ENCODE results near the gene CALML6.

The CALML6 gene

DNA sequence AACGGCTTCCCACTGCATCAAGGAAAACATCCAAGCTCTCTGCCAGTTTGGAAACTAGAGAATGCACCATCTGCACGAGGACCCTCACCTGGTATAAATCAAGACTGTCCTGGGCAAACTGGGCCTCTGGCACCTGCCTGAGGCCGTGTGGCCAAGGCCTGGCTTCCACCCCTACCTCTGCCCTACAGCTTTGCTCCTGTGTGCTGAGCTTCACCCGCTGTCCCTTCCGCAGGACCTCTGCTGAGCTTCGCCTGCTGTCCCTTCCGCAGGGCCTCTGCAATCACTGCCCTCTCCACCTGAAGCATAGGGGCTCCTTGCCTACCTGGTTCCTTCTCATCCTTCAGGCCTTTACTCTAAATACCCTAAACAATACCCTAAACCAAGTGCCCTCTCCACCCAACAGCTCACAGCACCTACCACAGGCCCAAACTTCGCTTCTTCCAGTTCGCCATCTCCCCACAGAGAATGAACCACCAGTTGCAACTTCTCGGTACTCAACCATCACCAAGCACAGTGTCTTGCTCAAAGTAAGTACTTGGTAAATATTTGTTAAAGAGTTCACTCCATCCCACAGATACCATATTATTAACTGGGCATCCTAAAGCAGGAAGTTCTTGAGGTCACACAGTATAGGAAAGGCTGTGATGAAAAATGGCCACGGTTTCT is 42.6 kb upstream of the CALML6 start:
- H3F3A ChIP-seq (ENCODE audit: low read depth): no peaks in the 10 kb centered on the region; the same call in 1 of the 2 replicates
- H3K36me3 ChIP-seq (ENCODE audit: insufficient read depth, low read length): peaks cover 48% of the 10 kb centered on the region; the same call in 1 of the 2 replicates
- H3K9me3 ChIP-seq (ENCODE audit: insufficient read depth, low read depth, low read length): no peaks in the 10 kb centered on the region
- H3K9ac ChIP-seq (ENCODE audit: low read depth, low read length, poor library complexity, severe bottlenecking): no peak overlapping the region
- H4K20me1 ChIP-seq (ENCODE audit: insufficient read depth, low read length, poor library complexity, severe bottlenecking): peaks cover 96% of the 10 kb centered on the region
- no peak for TF ChIP-seq EZH2phosphoT487 (IDR thresholded peaks at IDR 0.05; ENCODE audit: borderline replicate concordance)
- TF ChIP-seq, protein P1, sequence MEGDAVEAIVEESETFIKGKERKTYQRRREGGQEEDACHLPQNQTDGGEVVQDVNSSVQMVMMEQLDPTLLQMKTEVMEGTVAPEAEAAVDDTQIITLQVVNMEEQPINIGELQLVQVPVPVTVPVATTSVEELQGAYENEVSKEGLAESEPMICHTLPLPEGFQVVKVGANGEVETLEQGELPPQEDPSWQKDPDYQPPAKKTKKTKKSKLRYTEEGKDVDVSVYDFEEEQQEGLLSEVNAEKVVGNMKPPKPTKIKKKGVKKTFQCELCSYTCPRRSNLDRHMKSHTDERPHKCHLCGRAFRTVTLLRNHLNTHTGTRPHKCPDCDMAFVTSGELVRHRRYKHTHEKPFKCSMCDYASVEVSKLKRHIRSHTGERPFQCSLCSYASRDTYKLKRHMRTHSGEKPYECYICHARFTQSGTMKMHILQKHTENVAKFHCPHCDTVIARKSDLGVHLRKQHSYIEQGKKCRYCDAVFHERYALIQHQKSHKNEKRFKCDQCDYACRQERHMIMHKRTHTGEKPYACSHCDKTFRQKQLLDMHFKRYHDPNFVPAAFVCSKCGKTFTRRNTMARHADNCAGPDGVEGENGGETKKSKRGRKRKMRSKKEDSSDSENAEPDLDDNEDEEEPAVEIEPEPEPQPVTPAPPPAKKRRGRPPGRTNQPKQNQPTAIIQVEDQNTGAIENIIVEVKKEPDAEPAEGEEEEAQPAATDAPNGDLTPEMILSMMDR (conservative IDR thresholded peaks at IDR 0.05; ENCODE audit: low read length): no peak
- no peaks in the 10 kb centered on the region for H3K27me3 ChIP-seq (ENCODE audit: insufficient read depth, low read length, poor library complexity, severe bottlenecking)
- no peak overlapping the region for H2AFZ ChIP-seq (ENCODE audit: low read length)
- H3K4me1 ChIP-seq (ENCODE audit: insufficient read depth, low read length, poor library complexity, severe bottlenecking): no peaks in the 10 kb centered on the region
- no peaks in the 10 kb centered on the region for H3K9me2 ChIP-seq (replicated peaks; ENCODE audit: low read depth, low read length)
- no peak overlapping the region for H3K4me3 ChIP-seq (ENCODE audit: low read length, poor library complexity, severe bottlenecking)
- peaks cover 100% of the 10 kb centered on the region for H3K79me2 ChIP-seq (ENCODE audit: insufficient read depth, low read length)
- H3K4me2 ChIP-seq (ENCODE audit: low read depth, low read length, poor library complexity, severe bottlenecking): no peak overlapping the region

DNA sequence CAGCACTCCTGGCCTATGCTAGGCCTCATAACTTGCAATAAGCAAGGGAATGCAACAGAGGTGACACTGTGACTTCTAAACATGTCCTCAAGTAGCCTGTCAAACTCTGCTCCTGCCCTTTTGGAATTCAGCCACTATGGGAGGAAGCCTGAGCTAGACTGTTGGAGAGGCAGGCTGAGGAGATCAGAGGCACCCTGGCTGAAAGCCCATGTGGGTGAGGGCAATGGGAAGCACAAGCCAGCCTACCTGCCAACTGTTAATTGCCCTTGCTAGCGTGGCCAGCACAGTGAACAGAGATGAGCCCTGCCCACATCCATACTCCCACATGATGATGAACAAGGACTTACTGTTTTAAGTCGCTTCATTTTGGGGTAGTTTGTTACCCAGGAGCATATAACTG is 41.9 kb upstream of the CALML6 start:
- peaks cover 96% of the 10 kb centered on the region for H4K20me1 ChIP-seq (ENCODE audit: insufficient read depth, low read length, poor library complexity, severe bottlenecking)

DNA sequence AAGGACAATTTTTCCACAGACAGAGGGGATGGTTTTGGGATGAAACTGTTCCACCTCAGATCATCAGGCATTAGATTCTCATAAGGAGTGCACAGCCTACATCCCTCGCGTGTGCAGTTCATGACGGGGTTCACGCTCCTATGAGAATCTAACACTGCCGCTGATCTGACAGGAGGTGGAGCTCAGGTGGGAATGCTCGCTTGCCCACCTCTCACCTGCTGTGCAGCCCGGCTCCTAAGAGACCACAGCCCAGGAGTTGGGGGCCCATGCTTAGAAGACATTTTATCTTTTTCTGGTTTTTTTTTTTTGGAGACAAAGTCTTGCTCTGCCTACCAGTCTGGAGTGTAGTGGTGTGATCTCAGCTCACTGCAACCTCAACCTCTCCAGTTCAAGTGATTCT is 40.2 kb upstream of the CALML6 start:
- Histone ChIP-seq H3K36me3 (ENCODE audit: insufficient read depth, low read length) (peaks cover 62% of the 10 kb centered on the region; the same call in 1 of the 2 replicates), H3K27me3 (ENCODE audit: insufficient read depth, low read length, poor library complexity, severe bottlenecking) (no peaks in the 10 kb centered on the region), H3K4me3 (ENCODE audit: low read length, poor library complexity, severe bottlenecking) (no peak overlapping the region), H4K20me1 (ENCODE audit: insufficient read depth, low read length, poor library complexity, severe bottlenecking) (peaks cover 98% of the 10 kb centered on the region), H3F3A (ENCODE audit: low read depth) (no peaks in the 10 kb centered on the region; the same call in 1 of the 2 replicates), H3K79me2 (ENCODE audit: insufficient read depth, low read length) (peaks cover 100% of the 10 kb centered on the region), H3K9me3 (ENCODE audit: insufficient read depth, low read depth, low read length) (no peaks in the 10 kb centered on the region), H3K9ac (ENCODE audit: low read depth, low read length, poor library complexity, severe bottlenecking) (no peak overlapping the region), H2AFZ (ENCODE audit: low read length) (no peak overlapping the region), H3K4me2 (ENCODE audit: low read depth, low read length, poor library complexity, severe bottlenecking) (no peak overlapping the region), H3K4me1 (ENCODE audit: insufficient read depth, low read length, poor library complexity, severe bottlenecking) (no peaks in the 10 kb centered on the region), H3K9me2 (replicated peaks; ENCODE audit: low read depth, low read length) (no peaks in the 10 kb centered on the region)
- TF ChIP-seq, protein P1 (conservative IDR thresholded peaks at IDR 0.05; ENCODE audit: low read length): no peak
- no peak for TF ChIP-seq EZH2phosphoT487 (IDR thresholded peaks at IDR 0.05; ENCODE audit: borderline replicate concordance)

More for the DNA sequence above, 41.9 kb upstream of the CALML6 start:
- no peak overlapping the region for H3K4me3 ChIP-seq (ENCODE audit: low read length, poor library complexity, severe bottlenecking)
- peaks cover 100% of the 10 kb centered on the region for H3K79me2 ChIP-seq (ENCODE audit: insufficient read depth, low read length)
- H3K36me3 ChIP-seq (ENCODE audit: insufficient read depth, low read length): peaks cover 55% of the 10 kb centered on the region; the same call in 1 of the 2 replicates
- no peaks in the 10 kb centered on the region for H3K4me1 ChIP-seq (ENCODE audit: insufficient read depth, low read length, poor library complexity, severe bottlenecking)
- H3K9me2 ChIP-seq (replicated peaks; ENCODE audit: low read depth, low read length): no peaks in the 10 kb centered on the region
- H3K9ac ChIP-seq (ENCODE audit: low read depth, low read length, poor library complexity, severe bottlenecking): no peak overlapping the region
- H3K4me2 ChIP-seq (ENCODE audit: low read depth, low read length, poor library complexity, severe bottlenecking): no peak overlapping the region
- H3K9me3 ChIP-seq (ENCODE audit: insufficient read depth, low read depth, low read length): no peaks in the 10 kb centered on the region
- H3F3A ChIP-seq (ENCODE audit: low read depth): no peaks in the 10 kb centered on the region; the same call in 1 of the 2 replicates
- H2AFZ ChIP-seq (ENCODE audit: low read length): no peak overlapping the region
- TF ChIP-seq EZH2phosphoT487 (IDR thresholded peaks at IDR 0.05; ENCODE audit: borderline replicate concordance): no peak
- TF ChIP-seq, protein P1 (conservative IDR thresholded peaks at IDR 0.05; ENCODE audit: low read length): no peak
- H3K27me3 ChIP-seq (ENCODE audit: insufficient read depth, low read length, poor library complexity, severe bottlenecking): no peaks in the 10 kb centered on the region
